A549 (cell line): Measurements from ENCODE around the gene GPX3.

ENCODE experiments used
- CHD2 ChIP-seq: fragments of 150-350 bp; IDR thresholded peaks from 2 replicates; pipeline ENCODE4 v1.6.1; 2014; ENCODE audit warnings: low read length; ENCODE audit not compliant: partially characterized antibody
- E2F6 ChIP-seq: IDR thresholded peaks from 2 replicates; pipeline ENCODE4 v1.6.1; 2012; ENCODE audit warnings: low read depth, borderline replicate concordance
- EP300 ChIP-seq, 2 experiments: fragments of >200 bp; sonication (Bioruptor Twin); formaldehyde crosslinking; IDR thresholded peaks; 2 replicates in 1 of 2; 3 replicates in 1 of 2; pipeline ENCODE4 v1.6.1; 2016 to 2017
- FOSL2 ChIP-seq, 2 experiments: fragments of 450-650 bp in 1 of 2; fragments of >200 bp in 1 of 2; sonication (Bioruptor Twin) in 1 of 2; formaldehyde crosslinking; IDR thresholded peaks; 2 replicates each; pipeline versions ENCODE4 v1.5.0 to v1.6.1; 2016 to 2020; ENCODE audit warnings: mild to moderate bottlenecking in 1 of 2, moderate library complexity in 1 of 2
- FOXS1 ChIP-seq: fragments of 250-450 bp; sonication (Bioruptor Pico); IDR thresholded peaks from 2 replicates; pipeline ENCODE4 v1.5.0; 2020; ENCODE audit warnings: mild to moderate bottlenecking, moderate library complexity
- HOXA7 ChIP-seq: fragments of 250-450 bp; sonication (Bioruptor Pico); IDR thresholded peaks from 2 replicates; pipeline ENCODE4 v1.5.0; 2020; ENCODE audit warnings: mild to moderate bottlenecking, moderate library complexity
- JUNB ChIP-seq: fragments of >200 bp; sonication (Bioruptor Twin); formaldehyde crosslinking; IDR thresholded peaks from 2 replicates; pipeline ENCODE4 v1.6.1; 2016
- KDM1A ChIP-seq: fragments of 200-600 bp; sonication (generic); IDR thresholded peaks from 2 replicates; pipeline ENCODE4 v1.6.1; 2016; ENCODE audit warnings: low read depth, mild to moderate bottlenecking
- MAX ChIP-seq: IDR thresholded peaks from 2 replicates; pipeline ENCODE4 v1.6.1; 2012
- POLR2A ChIP-seq: IDR thresholded peaks from 2 replicates; pipeline ENCODE4 v1.6.1; 2012; ENCODE audit warnings: mild to moderate bottlenecking, low read length
- RFX5 ChIP-seq: fragments of 450-650 bp; IDR thresholded peaks from 2 replicates; pipeline ENCODE4 v1.7.1; 2014; ENCODE audit warnings: antibody characterized with exemption, mild to moderate bottlenecking, moderate library complexity
- TF ChIP-seq, protein P1 (sequence below): fragments of >200 bp; sonication (Bioruptor Twin); formaldehyde crosslinking; IDR thresholded peaks from 3 replicates; pipeline ENCODE4 v1.5.1; 2016
- TF ChIP-seq, protein P2 (sequence below): fragments of 450-650 bp; IDR thresholded peaks from 2 replicates; pipeline ENCODE4 v1.6.1; 2014; ENCODE audit warnings: antibody characterized with exemption

DNA sequence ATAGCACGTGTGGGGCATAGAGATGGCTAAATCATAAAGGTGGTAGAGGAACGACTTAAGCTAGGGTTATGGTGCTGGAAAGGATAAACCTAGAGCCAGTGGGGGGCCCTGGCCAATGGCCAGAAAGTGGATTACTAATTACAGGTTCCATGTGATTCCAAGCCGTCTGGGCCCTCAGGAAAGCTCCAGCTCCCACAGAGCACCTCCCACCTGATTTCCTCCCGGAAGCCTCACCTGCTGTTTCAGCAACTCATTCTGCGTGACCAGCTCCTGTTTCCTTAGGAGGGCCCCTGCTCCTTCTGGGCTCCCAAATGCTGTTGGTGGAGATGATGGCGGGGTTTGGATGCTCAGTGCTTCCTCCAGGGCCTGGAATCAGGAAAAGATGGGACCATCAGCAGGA is 16.2 kb downstream of the GPX3 start:
- TF ChIP-seq, protein P1, sequence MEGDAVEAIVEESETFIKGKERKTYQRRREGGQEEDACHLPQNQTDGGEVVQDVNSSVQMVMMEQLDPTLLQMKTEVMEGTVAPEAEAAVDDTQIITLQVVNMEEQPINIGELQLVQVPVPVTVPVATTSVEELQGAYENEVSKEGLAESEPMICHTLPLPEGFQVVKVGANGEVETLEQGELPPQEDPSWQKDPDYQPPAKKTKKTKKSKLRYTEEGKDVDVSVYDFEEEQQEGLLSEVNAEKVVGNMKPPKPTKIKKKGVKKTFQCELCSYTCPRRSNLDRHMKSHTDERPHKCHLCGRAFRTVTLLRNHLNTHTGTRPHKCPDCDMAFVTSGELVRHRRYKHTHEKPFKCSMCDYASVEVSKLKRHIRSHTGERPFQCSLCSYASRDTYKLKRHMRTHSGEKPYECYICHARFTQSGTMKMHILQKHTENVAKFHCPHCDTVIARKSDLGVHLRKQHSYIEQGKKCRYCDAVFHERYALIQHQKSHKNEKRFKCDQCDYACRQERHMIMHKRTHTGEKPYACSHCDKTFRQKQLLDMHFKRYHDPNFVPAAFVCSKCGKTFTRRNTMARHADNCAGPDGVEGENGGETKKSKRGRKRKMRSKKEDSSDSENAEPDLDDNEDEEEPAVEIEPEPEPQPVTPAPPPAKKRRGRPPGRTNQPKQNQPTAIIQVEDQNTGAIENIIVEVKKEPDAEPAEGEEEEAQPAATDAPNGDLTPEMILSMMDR: no peak
- TF ChIP-seq EP300 (IDR thresholded peaks at IDR 0.05) (no peak), HOXA7 (CRISPR knock-in tag) (no peak), FOSL2 (IDR thresholded peaks at IDR 0.05) (no peak), FOSL2 (CRISPR knock-in tag; IDR thresholded peaks at IDR 0.05) (no peak), JUNB (no peak), POLR2A (no peak), CHD2 (no peak), MAX (no peak), KDM1A (no peak), RFX5 (no peak), FOXS1 (CRISPR knock-in tag) (no peak), E2F6 (no peak)
- TF ChIP-seq, protein P2, sequence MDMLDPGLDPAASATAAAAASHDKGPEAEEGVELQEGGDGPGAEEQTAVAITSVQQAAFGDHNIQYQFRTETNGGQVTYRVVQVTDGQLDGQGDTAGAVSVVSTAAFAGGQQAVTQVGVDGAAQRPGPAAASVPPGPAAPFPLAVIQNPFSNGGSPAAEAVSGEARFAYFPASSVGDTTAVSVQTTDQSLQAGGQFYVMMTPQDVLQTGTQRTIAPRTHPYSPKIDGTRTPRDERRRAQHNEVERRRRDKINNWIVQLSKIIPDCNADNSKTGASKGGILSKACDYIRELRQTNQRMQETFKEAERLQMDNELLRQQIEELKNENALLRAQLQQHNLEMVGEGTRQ: no peak
